HL-60/S4 treated with phorbol 12-myristate 13-acetate at 8.2 ng/mL for 4 days and 3 days (cell line): ENCODE measurements around the gene AP3S1.

ENCODE experiments used
- in situ Hi-C: fragments of 300-500 bp; cut with MboI; formaldehyde crosslinking; loops from 2 replicates; pipeline ENCODE4 v1.15.0; 2022; ENCODE audit warnings: low sequenced_read_pairs

Gene AP3S1

DNA sequence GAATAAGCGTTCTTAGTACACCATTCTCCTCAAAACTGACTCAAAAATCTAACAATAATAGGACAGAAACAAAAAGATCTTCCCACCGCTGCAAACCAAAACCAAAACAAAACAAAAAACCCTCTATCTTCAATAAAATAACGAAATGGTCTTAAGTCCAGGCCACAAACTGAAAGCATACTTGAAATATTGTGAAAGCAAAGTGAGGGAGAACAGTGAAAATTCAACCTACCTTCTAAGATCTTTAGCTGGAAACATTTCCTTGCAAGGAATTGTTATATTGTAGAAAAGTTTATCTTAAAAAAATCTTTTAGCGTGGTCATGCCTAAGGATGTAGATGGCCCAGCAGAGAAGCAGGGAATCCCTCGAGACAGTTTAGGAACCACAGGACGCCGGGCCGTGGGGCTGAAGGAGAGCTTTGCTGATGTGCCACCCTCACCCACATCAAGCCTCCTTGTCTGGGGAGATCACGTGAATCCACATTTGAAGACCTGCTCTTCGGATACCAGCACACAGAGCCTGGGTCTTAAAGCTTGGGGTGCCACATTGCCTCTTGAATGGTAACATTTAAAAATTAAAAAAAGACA, 92.7 kb downstream of the AP3S1 start:
- in situ Hi-C loops = no loop called here

DNA sequence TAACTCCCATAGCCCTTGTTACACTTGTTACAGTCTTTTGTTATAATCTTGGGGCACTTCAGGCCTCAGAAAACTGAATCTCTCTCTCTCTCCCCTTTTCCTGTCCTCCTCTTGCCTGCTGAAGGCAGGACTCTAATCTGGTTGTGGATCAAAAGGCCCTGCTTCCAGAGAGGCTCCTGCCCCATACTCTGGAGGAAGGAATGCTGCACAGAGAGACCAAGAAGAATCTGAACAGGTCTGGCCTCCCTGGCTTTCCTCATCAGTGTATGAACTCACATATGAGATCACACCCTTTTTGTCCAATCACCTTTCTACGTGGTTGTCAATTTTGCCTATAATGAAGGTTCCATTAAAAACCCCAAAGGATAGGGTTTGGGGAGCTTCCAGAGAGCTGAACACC, 94.3 kb downstream of the AP3S1 start:
- in situ Hi-C loops = no loop called here

DNA sequence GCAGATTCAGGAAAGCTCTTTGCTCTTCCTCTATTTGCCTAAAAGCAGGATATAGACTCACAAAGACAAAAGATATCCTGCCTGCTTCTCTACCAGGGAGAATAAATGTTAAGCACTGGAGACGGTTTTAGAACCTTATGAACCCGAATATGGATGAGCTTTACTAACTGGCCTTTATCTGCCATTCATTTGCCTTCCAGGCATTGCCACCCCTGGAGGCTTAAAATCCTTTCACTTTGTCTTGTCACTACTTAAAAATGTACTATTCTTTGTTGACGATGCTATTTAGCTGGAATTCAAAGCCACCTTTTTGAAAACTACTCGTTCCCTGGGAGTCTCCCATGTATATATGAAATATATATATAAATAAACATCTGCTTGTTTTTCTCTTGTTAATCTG, 97.3 kb downstream of the AP3S1 start:
- in situ Hi-C loops = no loop called here

GRCh38 chr5:115940080-115940810, 98.5 kb downstream of the AP3S1 start:
- in situ Hi-C loops = no loop called here

DNA sequence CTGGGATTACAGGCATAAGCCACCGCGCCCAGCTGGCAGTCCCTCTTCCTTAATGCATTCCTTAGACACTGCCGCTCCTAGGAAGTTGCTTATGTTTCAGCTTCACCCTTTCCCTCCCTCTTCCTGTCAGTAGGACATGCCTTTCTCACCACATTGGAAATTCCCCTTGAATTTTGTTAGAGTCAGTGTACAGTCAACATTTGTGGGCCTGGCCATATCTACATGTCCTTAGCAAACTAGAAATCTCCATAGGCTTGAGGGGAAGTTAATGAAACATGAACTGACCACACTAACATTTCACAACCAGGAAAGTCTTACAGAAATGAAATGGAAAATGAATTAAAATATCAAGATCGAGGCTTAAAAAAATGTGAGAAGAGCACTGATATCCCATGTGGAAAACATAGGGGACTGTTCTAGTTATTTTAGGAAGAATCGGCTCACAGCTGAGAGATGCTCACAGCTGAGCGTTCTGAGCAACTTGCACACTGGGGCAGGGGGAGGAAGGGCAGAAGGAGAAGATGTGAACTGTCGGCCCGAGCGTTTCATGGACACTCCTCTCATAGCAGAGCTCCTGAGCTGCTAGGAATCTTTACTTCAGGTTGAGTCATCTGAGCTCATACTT, 99.4 kb downstream of the AP3S1 start:
- in situ Hi-C loops = no loop called here

DNA sequence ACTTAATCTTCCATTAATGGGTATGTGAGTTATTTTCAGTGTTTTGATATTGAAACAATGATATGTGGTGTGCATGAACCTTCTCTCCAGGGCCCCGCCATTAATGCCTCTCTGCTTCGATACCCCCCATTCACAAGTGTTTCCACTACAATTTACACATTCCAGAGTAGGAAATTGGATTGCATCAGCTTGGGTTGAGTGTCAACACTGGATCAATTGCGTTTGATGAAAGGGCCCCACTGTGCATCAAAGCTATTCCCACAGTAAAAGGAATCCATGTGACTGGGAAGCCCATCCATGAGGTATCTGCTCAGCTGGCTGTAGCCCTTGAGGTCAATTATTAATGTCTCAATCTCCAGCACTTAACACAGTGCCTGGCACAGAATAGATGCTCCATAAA, 102.8 kb downstream of the AP3S1 start:
- in situ Hi-C loops = no loop called here

- in situ Hi-C loops = no loop called here
Measured at GRCh38 chr5:115946655-115947054, 104.9 kb downstream of the AP3S1 start.

DNA sequence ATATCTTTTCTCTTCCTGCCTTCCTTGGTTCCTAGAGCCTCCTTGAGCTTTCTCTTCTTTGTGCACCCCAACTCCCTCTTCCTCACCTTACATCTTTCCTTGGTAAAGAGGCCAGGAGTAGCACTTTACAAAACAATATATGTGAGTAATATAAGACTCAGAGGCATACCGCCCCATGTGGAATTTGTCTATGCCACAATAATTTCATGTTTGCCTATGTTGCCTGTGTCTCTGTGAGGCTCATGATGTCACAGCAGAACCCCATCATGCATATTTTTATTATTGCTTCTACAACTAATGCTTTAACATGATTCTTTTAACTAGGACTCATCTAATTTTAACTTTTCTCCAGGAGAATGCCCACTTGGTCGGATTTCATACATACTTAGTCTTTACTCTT, 105.5 kb downstream of the AP3S1 start:
- in situ Hi-C loops = no loop called here

GRCh38 chr5:115948091-115948534, 106.4 kb downstream of the AP3S1 start:
- in situ Hi-C loops = no loop called here

GRCh38 chr5:115949096-115949495, 107.4 kb downstream of the AP3S1 start:
- in situ Hi-C loops = no loop called here

DNA sequence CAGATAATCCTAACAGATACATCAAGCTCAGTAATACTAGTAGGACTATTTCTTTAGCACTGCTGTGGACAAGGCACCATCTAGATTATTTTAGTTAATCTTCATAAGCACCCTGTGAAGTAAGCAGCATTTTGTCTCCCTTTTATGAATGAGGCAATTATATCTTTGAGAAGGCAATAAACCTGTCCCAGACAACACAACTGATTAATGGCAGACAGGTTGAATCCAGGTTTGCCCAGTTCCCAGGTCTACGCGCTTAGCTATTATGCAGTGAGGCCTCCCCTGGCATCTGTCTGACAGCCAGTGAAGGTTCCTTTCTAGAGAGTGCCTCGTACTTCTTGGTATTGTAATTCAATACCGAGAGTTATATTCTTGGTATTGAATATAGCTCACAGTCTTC, 110.9 kb downstream of the AP3S1 start:
- in situ Hi-C loops = no loop called here

DNA sequence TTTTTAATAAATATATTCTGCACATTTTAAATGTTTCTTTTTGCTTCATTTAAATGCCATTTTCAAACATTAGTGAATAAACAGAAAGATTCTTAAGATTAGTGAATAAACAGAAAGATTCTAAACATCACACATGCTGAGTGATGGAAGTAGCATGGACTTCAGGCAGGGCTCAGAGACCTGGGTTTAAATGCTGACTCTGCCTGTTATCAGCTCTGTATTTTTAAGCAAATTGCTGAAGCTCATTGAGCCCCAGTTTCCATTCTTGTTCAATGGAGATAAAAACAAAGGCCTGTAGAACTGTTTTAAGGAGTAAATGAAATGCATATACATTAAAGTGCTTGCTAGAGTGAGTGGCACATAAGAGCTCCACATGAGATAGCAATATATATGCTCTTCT, 112.4 kb downstream of the AP3S1 start:
- in situ Hi-C loops = no loop called here

- in situ Hi-C loops = no loop called here
Measured at GRCh38 chr5:115956957-115957356, 115.2 kb downstream of the AP3S1 start.

DNA sequence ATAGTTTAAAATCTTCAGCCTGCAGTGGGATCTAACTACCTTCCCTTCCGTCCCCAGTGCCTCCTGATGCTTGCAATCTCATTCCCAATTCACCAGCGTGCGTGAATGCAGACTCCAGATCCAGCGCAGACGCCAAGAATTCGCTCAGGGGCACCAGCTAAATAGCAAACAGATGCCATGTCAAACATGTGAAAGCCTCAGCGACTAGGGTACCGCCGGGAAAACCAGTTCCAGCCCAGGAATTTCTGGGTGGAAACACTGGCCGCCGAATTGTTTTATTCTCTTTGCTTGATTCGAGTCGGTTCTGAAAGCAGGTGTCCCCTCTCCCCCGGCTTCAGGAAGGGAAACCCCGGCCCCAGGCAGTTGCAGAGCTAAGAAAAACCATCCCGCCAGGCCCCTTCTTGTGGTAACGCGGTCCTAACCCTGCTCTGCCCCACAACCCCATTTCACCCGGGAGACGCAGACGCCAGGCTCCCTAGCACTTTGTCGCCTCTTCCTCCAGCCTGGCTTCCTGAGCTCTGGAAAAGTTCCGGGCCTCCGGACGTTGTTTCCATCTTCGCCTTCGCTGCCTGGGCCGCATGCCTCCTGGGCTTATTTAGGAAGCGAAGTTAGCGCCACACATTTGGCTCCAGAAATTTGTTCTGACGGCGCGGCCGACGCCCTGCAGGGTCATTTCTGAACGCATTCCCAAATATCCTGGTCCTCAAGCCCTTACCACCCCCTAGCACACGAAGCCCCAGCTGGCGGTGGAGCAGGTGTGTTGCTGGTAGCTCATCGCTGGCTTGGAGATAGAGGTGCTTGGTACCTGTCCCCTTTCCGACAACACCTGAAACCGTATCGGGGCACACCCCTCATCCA, 119.9 kb downstream of the AP3S1 start:
- in situ Hi-C loops = no loop called here

DNA sequence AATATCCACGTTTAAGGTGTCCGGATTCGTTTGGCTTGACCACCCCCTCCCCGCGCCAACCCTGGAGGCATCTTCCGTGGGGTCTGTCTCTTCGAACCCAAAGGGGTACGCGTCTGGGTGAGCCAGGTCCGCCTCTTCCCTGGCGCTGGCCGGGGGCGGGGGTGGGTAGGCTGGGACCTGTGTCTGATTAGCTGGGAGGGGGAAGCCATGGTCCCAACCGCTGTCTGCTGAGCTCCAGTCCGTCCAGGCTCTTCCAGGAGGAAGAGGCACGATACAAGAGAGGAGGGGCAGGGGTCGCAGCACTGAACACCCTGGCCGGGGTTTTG, 120.5 kb downstream of the AP3S1 start, which contains the start of gene LVRN:
Gene LVRN, plus strand, starts transcription at position 237 of the 326 bp plus-strand sequence. CDS start 143 bp downstream, outside the sequence.
- in situ Hi-C loops = no loop called here

DNA sequence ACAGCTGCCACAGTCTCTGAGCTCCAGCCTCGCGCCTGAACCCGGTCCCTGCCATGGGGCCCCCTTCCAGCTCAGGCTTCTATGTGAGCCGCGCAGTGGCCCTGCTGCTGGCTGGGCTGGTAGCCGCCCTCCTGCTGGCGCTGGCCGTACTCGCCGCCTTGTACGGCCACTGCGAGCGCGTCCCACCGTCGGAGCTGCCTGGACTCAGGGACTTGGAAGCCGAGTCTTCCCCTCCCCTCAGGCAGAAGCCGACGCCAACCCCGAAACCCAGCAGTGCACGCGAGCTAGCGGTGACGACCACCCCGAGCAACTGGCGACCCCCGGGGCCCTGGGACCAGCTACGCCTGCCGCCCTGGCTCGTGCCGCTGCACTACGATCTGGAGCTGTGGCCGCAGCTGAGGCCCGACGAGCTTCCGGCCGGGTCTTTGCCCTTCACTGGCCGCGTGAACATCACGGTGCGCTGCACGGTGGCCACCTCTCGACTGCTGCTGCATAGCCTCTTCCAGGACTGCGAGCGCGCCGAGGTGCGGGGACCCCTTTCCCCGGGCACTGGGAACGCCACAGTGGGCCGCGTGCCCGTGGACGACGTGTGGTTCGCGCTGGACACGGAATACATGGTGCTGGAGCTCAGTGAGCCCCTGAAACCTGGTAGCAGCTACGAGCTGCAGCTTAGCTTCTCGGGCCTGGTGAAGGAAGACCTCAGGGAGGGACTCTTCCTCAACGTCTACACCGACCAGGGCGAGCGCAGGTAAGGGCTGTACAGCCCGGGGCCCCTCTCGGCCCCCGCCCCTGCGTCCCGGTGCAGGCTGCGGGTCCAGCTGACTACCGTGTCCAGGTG, 121.0 kb downstream of the AP3S1 start:
- in situ Hi-C loops = no loop called here

- in situ Hi-C loops = no loop called here
Measured at GRCh38 chr5:115963566-115963965, 121.8 kb downstream of the AP3S1 start.
